Vein endothelial cell (primary cell): ENCODE measurements around the gene ALG5. TPM values are rescaled to one million over a fixed set of nuclear protein-coding genes. Genes with fewer than 3 reads are reported as not detected.

Source experiments
- total RNA-seq: library from RNA; depleted of rRNA; stranded (reverse); fragments of >200 nt; gene quantifications from 2 replicates; pipeline ENCODE4 v1.2.3, GENCODE V29; 2012

Gene ALG5
- 34.3 and 36.3 TPM in 2 replicates for total RNA-seq

GRCh38 chr13:36999054-36999714, at the start of gene ALG5:
Gene ALG5, minus strand, starts transcription at chr13:36999340. Its CDS starts 40 bp downstream, at chr13:36999300.

DNA sequence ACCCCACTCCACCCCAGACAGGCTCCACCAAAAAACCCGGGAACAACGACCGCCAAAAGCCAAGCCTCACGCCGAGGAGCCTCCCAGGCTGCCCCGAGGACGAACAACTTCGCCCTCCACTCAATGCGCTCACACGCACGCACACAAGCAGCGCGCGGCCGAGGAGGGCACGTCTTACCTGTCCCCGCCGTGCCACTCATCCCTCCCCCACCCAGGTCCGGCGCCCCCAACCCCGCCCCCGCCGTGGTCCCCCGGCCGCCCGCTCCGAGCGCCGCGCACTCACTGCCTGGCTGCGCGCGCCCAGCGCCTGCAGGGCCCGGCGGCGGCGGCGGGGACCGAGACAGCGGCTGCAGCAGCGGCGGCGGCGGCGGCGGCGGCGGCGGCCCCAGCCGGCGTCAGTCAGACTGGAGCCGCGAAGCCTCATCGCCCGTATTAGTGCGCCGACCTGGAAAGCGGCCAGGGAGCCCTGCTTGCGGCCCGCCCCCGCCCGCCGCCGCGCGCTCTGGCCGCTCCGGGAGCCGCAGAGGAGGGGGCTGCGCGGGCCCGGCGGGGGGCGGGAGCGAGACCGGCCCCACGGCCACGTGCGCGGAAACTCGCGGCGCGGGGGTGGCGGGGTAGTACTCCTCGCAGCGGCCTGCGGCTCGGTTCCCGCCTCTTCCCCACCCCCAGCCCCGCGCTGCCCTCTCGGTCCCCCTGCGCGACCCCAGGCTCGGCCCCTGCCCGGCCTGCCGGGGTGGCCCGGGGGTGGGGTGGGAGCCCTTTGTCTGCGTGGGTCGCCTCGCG, 79.1 kb downstream of the ALG5 start, which contains the start of gene SMAD9:
Gene SMAD9, minus strand, starts transcription at position 406 of the 783 bp plus-strand sequence. CDS start 40,549 bp downstream, outside the sequence.

Other genes starting within 250 kb of the ALG5 start
- gene RFXAP, start 180.1 kb downstream of the ALG5 start, total RNA-seq, result 2.3 TPM in 2 replicates
- gene SMAD9, start 79.1 kb downstream of the ALG5 start, total RNA-seq, result 9.5 and 11.8 TPM in 2 replicates
- gene EXOSC8, start 1.4 kb upstream of the ALG5 start, total RNA-seq, result 31.0 and 40.0 TPM in 2 replicates
- 56.5 and 76.6 TPM in 2 replicates for gene SUPT20H, start 60.3 kb upstream of the ALG5 start, total RNA-seq
- gene CSNK1A1L, start 106.3 kb upstream of the ALG5 start, total RNA-seq, result not detected in 2 replicates